ENCODE results near the gene RNF103. TPM values are rescaled to one million over a fixed set of nuclear protein-coding genes. Genes with fewer than 3 reads are reported as not detected.
A peak's percentile ranks its signal among the peaks of the same experiment; 100 is the strongest.

RNF103 gene
- total and polyA plus RNA-seq, 2 of the 13 experiments (the other 11 are each of a cell fraction or from before 2014, with no cell fraction given), result 19.8 to 21.1 TPM

DNA sequence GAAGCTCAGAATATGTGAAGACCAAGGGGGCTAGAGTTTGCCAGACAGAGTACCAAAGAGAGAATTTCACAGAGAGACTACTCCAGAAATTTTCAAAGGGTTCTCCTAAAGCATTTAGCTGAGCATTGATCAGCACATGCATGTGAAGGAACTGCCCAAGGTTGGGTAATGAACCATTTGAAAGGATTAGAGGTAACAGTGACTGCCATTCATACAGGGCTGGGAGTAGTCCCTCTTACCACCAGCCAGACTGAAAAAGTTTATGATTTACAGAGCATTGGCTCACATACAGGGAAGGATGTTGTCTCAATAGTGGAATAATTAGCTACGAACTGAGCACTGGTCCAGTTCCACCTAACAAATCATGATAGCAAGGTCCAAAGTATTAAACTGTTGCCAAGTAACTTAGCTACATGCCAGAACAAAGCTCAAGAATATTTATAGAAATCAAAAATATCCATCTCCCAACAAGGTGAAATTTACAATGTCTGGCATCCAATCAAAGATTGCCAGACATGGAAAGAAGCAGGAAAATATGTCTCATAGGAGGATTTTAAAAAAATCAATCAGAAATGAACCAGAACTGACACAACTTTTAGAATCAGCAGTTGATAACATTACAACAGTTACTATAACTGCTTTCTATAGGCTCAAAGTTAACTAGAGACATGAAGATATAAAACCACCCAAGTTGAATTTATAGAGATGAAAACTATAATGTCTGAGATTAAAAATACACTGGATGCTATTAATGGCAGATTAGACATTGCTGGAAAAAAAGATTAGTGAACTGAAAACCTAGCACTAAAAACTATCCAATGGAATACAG, 25.7 kb upstream of the RNF103 start (continued):
- TF ChIP-seq NCOR1 (IDR thresholded peaks at IDR 0.05; ENCODE audit: borderline replicate concordance, low read length) (peak; percentile 89; the same call in 1 of the 2 replicates), ZSCAN31 (CRISPR knock-in tag; IDR thresholded peaks at IDR 0.05; ENCODE audit: low read depth) (no peak), ZNF501 (CRISPR knock-in tag; IDR thresholded peaks at IDR 0.05) (no peak), ZNF138 (CRISPR knock-in tag; IDR thresholded peaks at IDR 0.05; ENCODE audit: low read depth) (no peak), EHMT2 (IDR thresholded peaks at IDR 0.05; ENCODE audit: borderline replicate concordance, low read depth, low read length) (peak; percentile 59; the same call in 1 of the 2 replicates), RNF2 (conservative IDR thresholded peaks at IDR 0.05; ENCODE audit: low read depth) (no peak), ZFP37 (CRISPR knock-in tag; IDR thresholded peaks at IDR 0.05; ENCODE audit: borderline replicate concordance) (no peak), ZNF777 (CRISPR knock-in tag; IDR thresholded peaks at IDR 0.05) (no peak), ZNF367 (CRISPR knock-in tag; IDR thresholded peaks at IDR 0.05; ENCODE audit: borderline replicate concordance) (no peak), RBAK (CRISPR knock-in tag; IDR thresholded peaks at IDR 0.05) (no peak), ZNF558 (CRISPR knock-in tag; IDR thresholded peaks at IDR 0.05; ENCODE audit: borderline replicate concordance) (no peak), NCOA2 (CRISPR knock-in tag; IDR thresholded peaks at IDR 0.05) (peak; percentile 74; the same call in 1 of the 2 replicates), ZNF253 (CRISPR knock-in tag; IDR thresholded peaks at IDR 0.05; ENCODE audit: borderline replicate concordance) (no peak), HNF4G (IDR thresholded peaks at IDR 0.05; ENCODE audit: borderline replicate concordance, low read depth, low read length) (peak; percentile 81; the same call in 1 of the 2 replicates), HNF4G (CRISPR knock-in tag; IDR thresholded peaks at IDR 0.05; ENCODE audit: borderline replicate concordance, low read depth) (no peak), NPAS2 (CRISPR knock-in tag; IDR thresholded peaks at IDR 0.05; ENCODE audit: borderline replicate concordance) (no peak), FOXO4 (CRISPR knock-in tag; conservative IDR thresholded peaks at IDR 0.05) (no peak), KMT2A (CRISPR knock-in tag; IDR thresholded peaks at IDR 0.05) (no peak), ZNF546 (CRISPR knock-in tag; conservative IDR thresholded peaks at IDR 0.05) (no peak), ZBTB1 (CRISPR knock-in tag; IDR thresholded peaks at IDR 0.05; ENCODE audit: borderline replicate concordance) (no peak), ZNF354B (CRISPR knock-in tag; IDR thresholded peaks at IDR 0.05) (no peak)
- TF ChIP-seq, protein P1, sequence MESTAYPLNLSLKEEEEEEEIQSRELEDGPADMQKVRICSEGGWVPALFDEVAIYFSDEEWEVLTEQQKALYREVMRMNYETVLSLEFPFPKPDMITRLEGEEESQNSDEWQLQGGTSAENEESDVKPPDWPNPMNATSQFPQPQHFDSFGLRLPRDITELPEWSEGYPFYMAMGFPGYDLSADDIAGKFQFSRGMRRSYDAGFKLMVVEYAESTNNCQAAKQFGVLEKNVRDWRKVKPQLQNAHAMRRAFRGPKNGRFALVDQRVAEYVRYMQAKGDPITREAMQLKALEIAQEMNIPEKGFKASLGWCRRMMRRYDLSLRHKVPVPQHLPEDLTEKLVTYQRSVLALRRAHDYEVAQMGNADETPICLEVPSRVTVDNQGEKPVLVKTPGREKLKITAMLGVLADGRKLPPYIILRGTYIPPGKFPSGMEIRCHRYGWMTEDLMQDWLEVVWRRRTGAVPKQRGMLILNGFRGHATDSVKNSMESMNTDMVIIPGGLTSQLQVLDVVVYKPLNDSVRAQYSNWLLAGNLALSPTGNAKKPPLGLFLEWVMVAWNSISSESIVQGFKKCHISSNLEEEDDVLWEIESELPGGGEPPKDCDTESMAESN (CRISPR knock-in tag; conservative IDR thresholded peaks at IDR 0.05), result 0 out of 2 replicates have a peak, but pooled peaks have one; percentile 30
- TF ChIP-seq, protein P2, sequence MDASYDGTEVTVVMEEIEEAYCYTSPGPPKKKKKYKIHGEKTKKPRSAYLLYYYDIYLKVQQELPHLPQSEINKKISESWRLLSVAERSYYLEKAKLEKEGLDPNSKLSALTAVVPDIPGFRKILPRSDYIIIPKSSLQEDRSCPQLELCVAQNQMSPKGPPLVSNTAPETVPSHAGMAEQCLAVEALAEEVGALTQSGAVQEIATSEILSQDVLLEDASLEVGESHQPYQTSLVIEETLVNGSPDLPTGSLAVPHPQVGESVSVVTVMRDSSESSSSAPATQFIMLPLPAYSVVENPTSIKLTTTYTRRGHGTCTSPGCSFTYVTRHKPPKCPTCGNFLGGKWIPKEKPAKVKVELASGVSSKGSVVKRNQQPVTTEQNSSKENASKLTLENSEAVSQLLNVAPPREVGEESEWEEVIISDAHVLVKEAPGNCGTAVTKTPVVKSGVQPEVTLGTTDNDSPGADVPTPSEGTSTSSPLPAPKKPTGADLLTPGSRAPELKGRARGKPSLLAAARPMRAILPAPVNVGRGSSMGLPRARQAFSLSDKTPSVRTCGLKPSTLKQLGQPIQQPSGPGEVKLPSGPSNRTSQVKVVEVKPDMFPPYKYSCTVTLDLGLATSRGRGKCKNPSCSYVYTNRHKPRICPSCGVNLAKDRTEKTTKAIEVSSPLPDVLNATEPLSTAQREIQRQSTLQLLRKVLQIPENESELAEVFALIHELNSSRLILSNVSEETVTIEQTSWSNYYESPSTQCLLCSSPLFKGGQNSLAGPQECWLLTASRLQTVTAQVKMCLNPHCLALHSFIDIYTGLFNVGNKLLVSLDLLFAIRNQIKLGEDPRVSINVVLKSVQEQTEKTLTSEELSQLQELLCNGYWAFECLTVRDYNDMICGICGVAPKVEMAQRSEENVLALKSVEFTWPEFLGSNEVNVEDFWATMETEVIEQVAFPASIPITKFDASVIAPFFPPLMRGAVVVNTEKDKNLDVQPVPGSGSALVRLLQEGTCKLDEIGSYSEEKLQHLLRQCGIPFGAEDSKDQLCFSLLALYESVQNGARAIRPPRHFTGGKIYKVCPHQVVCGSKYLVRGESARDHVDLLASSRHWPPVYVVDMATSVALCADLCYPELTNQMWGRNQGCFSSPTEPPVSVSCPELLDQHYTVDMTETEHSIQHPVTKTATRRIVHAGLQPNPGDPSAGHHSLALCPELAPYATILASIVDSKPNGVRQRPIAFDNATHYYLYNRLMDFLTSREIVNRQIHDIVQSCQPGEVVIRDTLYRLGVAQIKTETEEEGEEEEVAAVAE (CRISPR knock-in tag; IDR thresholded peaks at IDR 0.05; ENCODE audit: borderline replicate concordance), result no peak

Measured in HepG2 (cell line).